DOHH2 (cell line): ENCODE measurements around the gene PRKAB1.

Experiments
- H3F3A ChIP-seq: fragments of 200-600 bp; sonication (generic), shearing (Covaris generic); 2 replicates; pipeline ENCODE4 v1.6.0; 2016; ENCODE audit warnings: antibody characterized with exemption, mild to moderate bottlenecking; ENCODE audit not compliant: control insufficient read depth, insufficient read depth
- H3K27ac ChIP-seq: fragments of 200-600 bp; sonication (generic); 2 replicates; pipeline ENCODE4 v1.5.1; 2014; ENCODE audit warnings: low read depth, mild to moderate bottlenecking, low read length, moderate library complexity
- H3K27me3 ChIP-seq: fragments of 200-600 bp; sonication (generic); 2 replicates; pipeline ENCODE4 v1.6.1; 2014; ENCODE audit warnings: mild to moderate bottlenecking, low read length, mixed read lengths; ENCODE audit not compliant: control insufficient read depth
- H3K36me3 ChIP-seq: fragments of 200-600 bp; sonication (generic); 2 replicates; pipeline ENCODE4 v1.6.1; 2014; ENCODE audit warnings: mild to moderate bottlenecking, low read length, moderate library complexity, mixed read lengths; ENCODE audit not compliant: control insufficient read depth
- H3K4me1 ChIP-seq: fragments of 200-600 bp; sonication (generic); 2 replicates; pipeline ENCODE4 v1.6.1; 2014; ENCODE audit warnings: mild to moderate bottlenecking, low read length, mixed read lengths; ENCODE audit not compliant: control insufficient read depth
- H3K4me2 ChIP-seq: fragments of 200-600 bp; sonication (generic); 2 replicates; pipeline ENCODE4 v1.6.0; 2014; ENCODE audit warnings: mild to moderate bottlenecking, low read length, moderate library complexity
- H3K4me3 ChIP-seq: fragments of 200-600 bp; sonication (generic); 2 replicates; pipeline ENCODE4 v1.5.1; 2014; ENCODE audit warnings: mild to moderate bottlenecking, low read length, mixed read lengths
- H3K79me2 ChIP-seq: fragments of 200-600 bp; sonication (generic); 2 replicates; pipeline ENCODE4 v1.6.1; 2014; ENCODE audit warnings: mild to moderate bottlenecking, low read length, mixed read lengths; ENCODE audit not compliant: control insufficient read depth
- H3K9me2 ChIP-seq: fragments of 200-600 bp; sonication (generic); replicated peaks from 2 replicates; pipeline ENCODE4 v1.6.1; 2014; ENCODE audit warnings: mild to moderate bottlenecking, low read length, mixed read lengths; ENCODE audit not compliant: control insufficient read depth
- H3K9me3 ChIP-seq: fragments of 200-600 bp; sonication (generic); 2 replicates; pipeline ENCODE4 v1.6.1; 2014; ENCODE audit warnings: antibody characterized with exemption, low read length, mixed read lengths; ENCODE audit not compliant: control insufficient read depth, insufficient read depth
- H4K20me1 ChIP-seq: fragments of 200-600 bp; sonication (generic); 2 replicates; pipeline ENCODE4 v1.6.0; 2014; ENCODE audit warnings: low read depth, mild to moderate bottlenecking, antibody characterized with exemption, low read length, moderate library complexity; ENCODE audit not compliant: control insufficient read depth, insufficient read depth
- CTCF ChIP-seq: fragments of 200-600 bp; sonication (generic); IDR thresholded peaks from one replicate; pipeline ENCODE4 v1.5.1; 2014; ENCODE audit warnings: antibody characterized with exemption, mild to moderate bottlenecking, low read depth, low read length; ENCODE audit not compliant: poor library complexity, severe bottlenecking
- EZH2phosphoT487 ChIP-seq: fragments of 200-600 bp; sonication (generic); IDR thresholded peaks from 2 replicates; pipeline ENCODE4 v1.6.1; 2017; ENCODE audit warnings: borderline replicate concordance, mild to moderate bottlenecking, antibody characterized with exemption, low read length, moderate library complexity, mixed read lengths

The PRKAB1 gene

GRCh38 chr12:119710965-119711551, 43.1 kb downstream of the PRKAB1 start:
- Histone ChIP-seq H3K9me2 (no peaks in the 10 kb centered on the region), H3F3A (no peaks in the 10 kb centered on the region), H4K20me1 (no peaks in the 10 kb centered on the region), H3K27ac (no peak overlapping the region), H3K36me3 (peaks cover 89% of the 10 kb centered on the region), H3K4me2 (no peak overlapping the region), H3K79me2 (no peaks in the 10 kb centered on the region), H3K4me1 (no peaks in the 10 kb centered on the region), H3K9me3 (no peaks in the 10 kb centered on the region), H3K4me3 (no peak overlapping the region), H3K27me3 (no peaks in the 10 kb centered on the region)
- no peak for TF ChIP-seq CTCF
- TF ChIP-seq EZH2phosphoT487, result no peak

GRCh38 chr12:119711693-119712092, 43.8 kb downstream of the PRKAB1 start:
- no peaks in the 10 kb centered on the region for H3K27me3 ChIP-seq
- H3F3A ChIP-seq, result no peaks in the 10 kb centered on the region
- H3K79me2 ChIP-seq, result no peaks in the 10 kb centered on the region
- H3K4me3 ChIP-seq, result no peak overlapping the region
- no peaks in the 10 kb centered on the region for H3K9me3 ChIP-seq
- no peak overlapping the region for H3K27ac ChIP-seq
- H3K9me2 ChIP-seq, result no peaks in the 10 kb centered on the region
- TF ChIP-seq CTCF, result no peak
- H3K36me3 ChIP-seq, result peaks cover 92% of the 10 kb centered on the region
- no peaks in the 10 kb centered on the region for H3K4me1 ChIP-seq
- H3K4me2 ChIP-seq, result no peak overlapping the region
- H4K20me1 ChIP-seq, result no peaks in the 10 kb centered on the region

GRCh38 chr12:119712721-119713120, 44.8 kb downstream of the PRKAB1 start:
- no peaks in the 10 kb centered on the region for H3K9me2 ChIP-seq
- peaks cover 86% of the 10 kb centered on the region for H3K36me3 ChIP-seq
- no peaks in the 10 kb centered on the region for H3K4me1 ChIP-seq
- H3K27ac ChIP-seq, result no peak overlapping the region
- no peaks in the 10 kb centered on the region for H4K20me1 ChIP-seq
- TF ChIP-seq EZH2phosphoT487 (no peak), CTCF (no peak)
- no peaks in the 10 kb centered on the region for H3K27me3 ChIP-seq
- H3K4me2 ChIP-seq, result no peak overlapping the region
- H3K79me2 ChIP-seq, result no peaks in the 10 kb centered on the region
- no peaks in the 10 kb centered on the region for H3F3A ChIP-seq
- H3K9me3 ChIP-seq, result no peaks in the 10 kb centered on the region
- no peak overlapping the region for H3K4me3 ChIP-seq
